ENCODE measurements around the gene KCNQ4. TPM values are rescaled to one million over a fixed set of nuclear protein-coding genes. Genes with fewer than 3 reads are reported as not detected.

KCNQ4 gene
- total RNA-seq, 1 donor from 2014 or later = 2.2 TPM

- no peak for TF ChIP-seq CTCF (conservative IDR thresholded peaks at IDR 0.05; ENCODE audit: low read depth, low read length)
- peak overlapping the region; percentile 6 for H3K4me3 ChIP-seq (ENCODE audit: low read depth, low read length)
- DNase-seq (ENCODE audit: low read depth) = no peak
Measured at GRCh38 chr1:40802742-40803113, 19.1 kb downstream of the KCNQ4 start.

GRCh38 chr1:40803447-40803846, 19.9 kb downstream of the KCNQ4 start:
- no peak for TF ChIP-seq CTCF (conservative IDR thresholded peaks at IDR 0.05; ENCODE audit: low read depth, low read length)
- no peak for DNase-seq (ENCODE audit: low read depth)
- no peak overlapping the region for H3K4me3 ChIP-seq (ENCODE audit: low read depth, low read length)

GRCh38 chr1:40803902-40804301, 20.3 kb downstream of the KCNQ4 start:
- no peak overlapping the region for H3K4me3 ChIP-seq (ENCODE audit: low read depth, low read length)
- no peak for DNase-seq (ENCODE audit: low read depth)
- TF ChIP-seq CTCF (conservative IDR thresholded peaks at IDR 0.05; ENCODE audit: low read depth, low read length) = no peak

- H3K4me3 ChIP-seq (ENCODE audit: low read depth, low read length) = no peak overlapping the region
- no peak for DNase-seq (ENCODE audit: low read depth)
- TF ChIP-seq CTCF (conservative IDR thresholded peaks at IDR 0.05; ENCODE audit: low read depth, low read length) = no peak
Measured at GRCh38 chr1:40806240-40806639, 22.7 kb downstream of the KCNQ4 start.

GRCh38 chr1:40806731-40807695, 23.4 kb downstream of the KCNQ4 start:
- H3K4me3 ChIP-seq (ENCODE audit: low read depth, low read length) = no peak overlapping the region
- no peak for TF ChIP-seq CTCF (conservative IDR thresholded peaks at IDR 0.05; ENCODE audit: low read depth, low read length)
- no peak for DNase-seq (ENCODE audit: low read depth)

- H3K4me3 ChIP-seq (ENCODE audit: low read depth, low read length) = no peak overlapping the region
- no peak for TF ChIP-seq CTCF (conservative IDR thresholded peaks at IDR 0.05; ENCODE audit: low read depth, low read length)
- DNase-seq (ENCODE audit: low read depth) = no peak
Measured at GRCh38 chr1:40808002-40808401, 24.4 kb downstream of the KCNQ4 start.

GRCh38 chr1:40808444-40808843, 24.9 kb downstream of the KCNQ4 start:
- no peak for DNase-seq (ENCODE audit: low read depth)
- H3K4me3 ChIP-seq (ENCODE audit: low read depth, low read length) = no peak overlapping the region
- no peak for TF ChIP-seq CTCF (conservative IDR thresholded peaks at IDR 0.05; ENCODE audit: low read depth, low read length)
